ENCODE data around the gene GPR18. TPM values are rescaled to one million over a fixed set of nuclear protein-coding genes. Genes with fewer than 3 reads are reported as not detected.

GPR18 gene
- total RNA-seq, 2 donors from 2014 or later: 13.0 to 20.6 TPM

DNA sequence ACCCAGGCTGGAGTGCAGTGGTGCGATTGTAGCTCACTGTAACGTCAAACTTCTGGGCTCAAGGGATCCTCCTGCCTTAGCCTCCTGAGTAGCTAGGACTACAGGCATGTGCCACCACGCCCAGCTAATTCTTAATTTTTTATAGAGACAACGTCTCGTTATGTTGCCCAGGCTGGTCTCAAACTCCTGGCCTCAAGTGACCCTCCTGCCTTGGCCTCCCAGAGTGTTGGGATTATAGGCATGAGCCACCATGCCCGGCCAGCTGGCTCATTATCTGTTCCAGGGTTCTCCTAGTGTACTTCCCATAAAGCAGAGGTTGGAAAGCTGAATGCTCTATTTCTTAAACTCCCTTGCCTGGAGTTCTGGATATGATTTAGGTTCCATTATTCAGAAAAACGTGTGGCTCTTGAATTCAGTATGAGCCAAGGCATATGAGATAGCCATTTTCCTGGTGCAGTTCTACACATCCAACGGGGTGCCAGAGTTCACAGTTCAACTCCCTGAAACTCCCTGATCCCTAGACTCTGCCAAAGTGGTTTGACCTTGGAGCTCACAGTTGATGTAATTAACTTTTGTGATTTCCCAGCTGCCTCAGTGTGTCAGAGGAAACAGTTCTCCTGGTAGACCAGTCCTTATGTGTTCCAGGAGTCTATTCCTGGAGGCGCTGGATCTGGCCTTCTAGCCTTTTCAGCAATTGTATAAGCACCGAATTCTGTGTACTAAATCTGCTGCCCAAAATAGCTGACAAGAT, 27.4 kb upstream of the GPR18 start:
- DNase-seq (ENCODE audit: low spot score) (no peak), ATAC-seq (no peak)
- Mint-ChIP-seq H3K27ac (peak overlapping the region in 1 of 2 donors; percentile 84), H3K27me3 (no peaks in the 10 kb centered on the region), H3K9me3 (peaks cover 4% of the 10 kb centered on the region), H3K4me1 (ENCODE audit: low read depth in 2 of 2) (peaks cover 69 to 70% of the 10 kb centered on the region in 2 donors), H3K36me3 (peaks cover 1% of the 10 kb centered on the region), H3K4me3 (no peak overlapping the region)

DNA sequence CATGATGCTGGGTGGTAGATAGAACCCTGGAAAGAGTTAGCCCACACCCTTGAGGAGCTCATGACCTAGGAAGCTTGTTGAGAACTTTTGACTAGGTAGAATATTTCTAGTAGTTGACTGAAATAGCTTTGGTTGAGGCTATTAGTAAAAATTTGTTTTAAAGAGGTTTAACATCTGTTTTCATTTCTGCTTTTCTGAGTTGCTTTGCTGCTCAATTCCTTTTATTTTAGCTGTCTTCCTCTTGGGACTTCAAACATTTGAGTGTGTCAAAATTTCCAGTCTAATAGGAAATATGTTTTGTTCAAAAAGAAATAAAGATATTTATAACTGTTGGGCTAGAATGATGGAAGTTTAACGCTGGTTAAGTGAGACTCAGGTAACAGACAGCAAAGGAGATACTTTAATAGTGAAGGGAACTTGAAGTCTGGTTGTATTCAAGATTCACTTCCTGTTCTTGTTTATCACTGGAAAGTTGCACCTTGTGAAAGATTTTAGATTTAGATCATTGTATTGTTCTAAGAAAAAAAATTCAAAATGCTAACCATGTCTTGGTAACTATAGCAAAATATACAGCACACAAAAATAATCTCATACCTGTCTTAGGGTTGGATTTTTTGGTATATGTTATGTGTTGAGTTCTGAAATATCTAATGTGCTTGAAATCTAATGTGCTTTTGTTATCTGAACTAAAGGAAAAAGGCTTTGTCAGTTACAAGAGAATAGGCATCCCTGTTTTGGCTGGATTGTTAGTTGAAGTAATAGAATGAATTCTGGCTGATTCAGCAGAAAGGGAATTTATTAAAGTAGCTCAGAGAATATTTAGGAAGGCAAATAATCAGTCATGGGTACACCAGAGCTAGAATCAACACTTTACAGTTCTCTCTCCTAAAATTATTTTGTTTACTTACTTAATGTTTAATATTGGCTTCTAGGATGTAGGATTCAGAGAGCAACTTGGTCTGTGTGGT, 24.4 kb upstream of the GPR18 start:
- Mint-ChIP-seq H3K27ac (peak overlapping the region; percentile 47 to 69), H3K36me3 (peaks cover 9% of the 10 kb centered on the region), H3K4me1 (ENCODE audit: low read depth in 2 of 2) (peaks cover 68 to 70% of the 10 kb centered on the region in 2 donors), H3K27me3 (no peaks in the 10 kb centered on the region), H3K9me3 (no peaks in the 10 kb centered on the region), H3K4me3 (peak overlapping the region; percentile 44)
- DNase-seq (ENCODE audit: low spot score): no peak
- no peak for ATAC-seq

DNA sequence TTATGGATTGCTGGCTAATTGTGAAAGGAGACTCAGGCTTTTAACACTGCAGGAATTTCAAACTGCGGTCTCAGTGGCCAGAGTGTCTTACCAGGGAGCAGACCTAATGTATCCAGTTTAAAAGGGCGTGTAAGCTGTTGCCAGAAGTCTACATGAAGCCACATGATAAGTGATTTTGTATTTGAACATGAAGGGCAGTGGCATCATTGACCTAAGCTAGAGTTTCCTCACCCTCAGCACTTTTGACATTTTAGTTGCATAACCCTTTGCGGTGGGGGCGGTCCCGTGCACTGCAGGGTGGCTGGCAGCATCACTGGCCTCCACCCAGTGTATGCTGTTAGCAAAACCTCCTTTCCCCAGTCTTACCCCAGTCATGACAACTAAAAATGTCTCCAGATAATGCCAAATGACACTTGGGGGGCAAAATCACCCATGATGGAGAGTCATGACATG, 23.7 kb upstream of the GPR18 start:
- DNase-seq (ENCODE audit: low spot score) (peak; percentile 79), ATAC-seq (peak; percentile 88 to 94)
- Mint-ChIP-seq H3K27ac (peak overlapping the region; percentile 47 to 69), H3K4me3 (peak overlapping the region; percentile 44), H3K4me1 (ENCODE audit: low read depth in 2 of 2) (peaks cover 66 to 70% of the 10 kb centered on the region in 2 donors), H3K9me3 (no peaks in the 10 kb centered on the region), H3K27me3 (no peaks in the 10 kb centered on the region), H3K36me3 (peaks cover 9% of the 10 kb centered on the region)

DNA sequence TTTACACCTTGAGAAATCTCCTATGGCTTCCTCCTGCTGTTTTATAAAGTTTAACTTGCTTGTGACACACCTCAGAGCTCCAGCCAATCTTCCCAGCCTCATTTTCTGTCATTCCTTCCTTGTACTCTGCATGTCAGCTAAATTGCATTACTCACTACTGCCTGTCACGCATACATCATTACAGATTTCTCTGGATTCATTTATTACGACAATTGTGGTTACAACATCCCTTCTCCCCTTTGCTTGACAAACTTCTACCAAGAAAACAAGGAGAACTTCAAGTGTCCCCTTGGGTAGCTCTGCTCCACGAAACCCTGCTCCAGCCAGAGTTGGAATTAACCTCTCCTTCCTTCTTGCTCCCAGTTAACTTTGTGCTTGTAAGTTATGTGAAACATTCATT, 22.0 kb upstream of the GPR18 start:
- no peak for DNase-seq (ENCODE audit: low spot score)
- Mint-ChIP-seq H3K9me3 (no peaks in the 10 kb centered on the region), H3K4me1 (ENCODE audit: low read depth in 2 of 2) (peaks cover 73 to 76% of the 10 kb centered on the region in 2 donors), H3K27ac (peak overlapping the region; percentile 45 to 47), H3K36me3 (peaks cover 13% of the 10 kb centered on the region), H3K4me3 (peak overlapping the region; percentile 4), H3K27me3 (no peaks in the 10 kb centered on the region)
- no peak for ATAC-seq

DNA sequence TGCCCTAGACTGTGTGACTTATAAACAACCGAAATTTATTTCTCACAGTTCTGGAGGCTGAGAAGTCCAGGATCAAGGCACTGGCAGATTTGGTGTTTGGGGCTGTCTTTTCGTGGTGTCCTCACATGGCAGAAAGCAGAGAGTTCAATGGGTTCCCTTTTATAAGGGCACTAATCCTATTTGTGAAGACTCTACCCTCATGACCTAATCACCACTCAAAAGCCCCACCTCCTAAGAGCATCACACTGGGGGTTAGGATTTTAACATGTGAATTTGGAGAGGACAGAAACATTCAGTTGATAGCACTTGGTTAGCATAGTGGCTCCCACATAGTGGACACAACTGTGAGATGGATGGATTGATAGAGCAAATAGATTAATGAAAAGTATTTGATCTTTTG, 21.5 kb upstream of the GPR18 start:
- Mint-ChIP-seq H3K4me1 (ENCODE audit: low read depth in 2 of 2) (peaks cover 77 to 81% of the 10 kb centered on the region in 2 donors), H3K27me3 (no peaks in the 10 kb centered on the region), H3K9me3 (no peaks in the 10 kb centered on the region), H3K27ac (peak overlapping the region; percentile 45 to 63), H3K36me3 (peaks cover 13% of the 10 kb centered on the region), H3K4me3 (no peak overlapping the region)
- DNase-seq (ENCODE audit: low spot score): no peak
- ATAC-seq: no peak

DNA sequence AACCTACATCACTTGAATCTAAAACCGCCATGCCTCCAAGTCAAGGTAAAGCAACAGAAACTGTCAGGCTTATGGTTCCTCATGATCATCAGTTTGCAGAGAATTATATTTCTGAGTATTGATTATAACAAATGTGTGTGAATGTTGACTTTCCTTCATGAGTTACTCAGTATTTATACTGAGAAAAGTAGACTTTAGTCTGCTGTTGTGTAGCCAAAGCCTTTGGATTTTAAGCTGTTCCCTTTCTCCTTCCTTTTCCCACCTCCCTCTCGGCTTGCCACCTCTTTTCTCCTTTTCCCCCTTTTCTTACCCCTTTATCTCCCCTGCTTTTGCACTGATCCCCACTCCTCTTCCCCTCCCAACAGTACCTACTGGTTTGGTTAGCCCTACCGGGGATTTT, 20.7 kb upstream of the GPR18 start:
- H3K27me3 Mint-ChIP-seq: no peaks in the 10 kb centered on the region
- H3K9me3 Mint-ChIP-seq: no peaks in the 10 kb centered on the region
- ATAC-seq (no peak), DNase-seq (ENCODE audit: low spot score) (no peak)
- H3K4me3 Mint-ChIP-seq: peak overlapping the region; percentile 38
- peaks cover 82 to 87% of the 10 kb centered on the region in 2 donors for H3K4me1 Mint-ChIP-seq (ENCODE audit: low read depth in 2 of 2)
- peak overlapping the region; percentile 45 to 63 for H3K27ac Mint-ChIP-seq
- peaks cover 13% of the 10 kb centered on the region for H3K36me3 Mint-ChIP-seq

DNA sequence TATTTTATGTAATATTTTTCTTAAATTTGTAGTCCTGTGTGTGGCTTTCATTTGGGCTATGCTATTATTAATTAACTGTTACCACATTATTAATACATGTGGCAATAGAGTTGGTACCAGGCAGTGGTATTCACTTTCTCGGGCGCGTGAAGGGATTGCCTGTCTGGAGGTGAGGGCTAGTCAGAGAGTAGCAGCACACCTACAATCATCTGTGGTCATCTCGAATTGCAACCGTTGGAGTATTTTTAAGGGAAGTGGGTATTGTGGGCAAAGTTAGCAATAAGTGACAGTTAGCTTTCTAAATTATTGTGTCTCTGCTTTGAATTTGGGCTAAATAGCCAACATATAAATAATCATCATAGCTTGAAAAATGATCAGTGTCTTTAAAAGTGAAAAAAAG, 20.0 kb upstream of the GPR18 start:
- Mint-ChIP-seq H3K27me3 (no peaks in the 10 kb centered on the region), H3K4me1 (ENCODE audit: low read depth in 2 of 2) (peaks cover 88 to 92% of the 10 kb centered on the region in 2 donors), H3K9me3 (no peaks in the 10 kb centered on the region), H3K4me3 (peak overlapping the region; percentile 5), H3K36me3 (peaks cover 13% of the 10 kb centered on the region), H3K27ac (peak overlapping the region; percentile 27 to 62)
- ATAC-seq: peak in 1 of 2 donors; percentile 59
- no peak for DNase-seq (ENCODE audit: low spot score)

DNA sequence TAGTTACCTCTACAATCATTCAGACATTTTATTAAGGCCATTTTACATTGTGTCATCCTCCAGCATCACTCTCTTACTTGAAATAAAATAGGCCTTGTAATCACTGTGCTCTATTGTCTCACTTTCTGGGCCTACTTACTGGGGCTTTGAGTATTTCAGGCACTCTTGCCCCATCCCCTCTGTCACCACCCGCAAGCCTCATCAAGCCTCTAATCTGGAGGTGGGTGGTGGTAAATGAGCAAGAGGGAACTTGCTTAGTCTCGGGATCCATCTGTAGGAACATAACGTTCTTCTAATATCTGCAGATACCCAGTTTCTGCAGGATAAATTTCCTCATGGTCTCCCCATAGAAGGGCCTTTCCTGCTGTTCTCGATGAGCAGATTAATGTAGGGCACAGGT, 19.4 kb upstream of the GPR18 start:
- peak overlapping the region; percentile 17 for H3K4me3 Mint-ChIP-seq
- ATAC-seq (no peak), DNase-seq (ENCODE audit: low spot score) (no peak)
- H3K27me3 Mint-ChIP-seq: no peaks in the 10 kb centered on the region
- peak overlapping the region; percentile 27 to 62 for H3K27ac Mint-ChIP-seq
- H3K9me3 Mint-ChIP-seq: no peaks in the 10 kb centered on the region
- H3K4me1 Mint-ChIP-seq (ENCODE audit: low read depth in 2 of 2): peaks cover 88 to 92% of the 10 kb centered on the region in 2 donors
- H3K36me3 Mint-ChIP-seq: peaks cover 13% of the 10 kb centered on the region

DNA sequence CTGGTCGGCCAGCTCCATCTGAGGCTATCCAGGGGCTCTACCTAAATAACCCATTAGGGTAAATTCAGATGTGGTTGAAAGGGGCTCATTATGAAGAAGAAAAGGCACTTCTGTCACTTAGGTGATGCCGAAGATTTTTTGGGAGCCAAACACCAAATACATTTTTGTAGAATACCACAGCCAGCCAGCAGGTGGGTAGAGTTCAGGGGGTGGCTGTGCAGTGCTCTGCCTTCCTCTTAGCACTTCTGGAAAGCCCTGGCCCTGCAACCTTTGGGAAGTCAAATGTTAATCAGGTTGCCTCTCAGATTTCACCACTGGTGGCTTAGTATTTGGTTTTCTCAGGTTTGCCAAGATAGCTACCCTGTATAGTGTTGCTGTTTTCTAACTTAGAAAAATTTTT, 18.5 kb upstream of the GPR18 start:
- no peak for ATAC-seq
- Mint-ChIP-seq H3K27ac (peak overlapping the region; percentile 27 to 82), H3K4me1 (ENCODE audit: low read depth in 2 of 2) (peaks cover 89 to 91% of the 10 kb centered on the region in 2 donors), H3K27me3 (no peaks in the 10 kb centered on the region), H3K9me3 (no peaks in the 10 kb centered on the region), H3K36me3 (peaks cover 19% of the 10 kb centered on the region), H3K4me3 (no peak overlapping the region)
- DNase-seq (ENCODE audit: low spot score): no peak

DNA sequence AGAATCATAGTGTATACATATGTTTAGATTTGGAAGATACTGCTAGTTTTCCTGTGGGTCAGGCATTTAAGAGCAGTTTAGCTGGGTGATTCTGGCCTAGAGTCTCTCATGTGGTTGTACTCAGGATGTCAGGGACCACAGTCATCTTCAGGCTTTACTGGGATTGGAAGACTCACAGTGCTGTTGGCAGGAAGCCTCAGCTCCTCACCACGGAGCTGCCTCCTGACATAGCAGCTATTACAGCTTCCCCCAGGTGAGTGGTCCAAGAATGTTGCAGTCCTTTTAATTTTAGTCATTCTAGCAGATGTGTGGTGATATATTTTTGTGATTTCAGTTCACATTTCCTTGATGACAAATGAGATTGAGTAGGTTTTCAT, 16.9 kb upstream of the GPR18 start:
- Mint-ChIP-seq H3K27ac (peak overlapping the region; percentile 39 to 82), H3K4me3 (peak overlapping the region; percentile 28), H3K4me1 (ENCODE audit: low read depth in 2 of 2) (peaks cover 87 to 90% of the 10 kb centered on the region in 2 donors), H3K27me3 (no peaks in the 10 kb centered on the region), H3K36me3 (peaks cover 13% of the 10 kb centered on the region), H3K9me3 (no peaks in the 10 kb centered on the region)
- ATAC-seq (peak; percentile 77 to 82), DNase-seq (ENCODE audit: low spot score) (no peak)

DNA sequence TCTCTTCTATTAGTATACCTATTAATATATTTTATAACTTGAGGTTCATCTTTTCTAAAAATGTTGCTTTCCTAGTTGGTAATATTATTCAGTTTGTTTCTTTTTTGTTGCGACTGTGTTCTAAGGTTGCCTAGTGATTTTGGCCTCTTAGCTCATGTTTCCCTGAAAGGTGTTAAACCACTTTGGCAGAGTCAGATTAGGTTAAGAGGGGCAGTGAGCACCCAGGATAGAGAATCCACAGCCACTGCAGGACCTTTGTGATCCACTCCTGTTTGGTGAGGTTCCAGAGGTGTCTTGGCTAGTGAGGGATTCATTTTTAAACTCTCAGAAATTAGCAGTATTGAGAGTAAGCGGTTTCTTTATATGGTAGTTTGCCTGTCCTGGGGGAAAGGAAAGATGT, 14.9 kb upstream of the GPR18 start:
- H3K9me3 Mint-ChIP-seq: no peaks in the 10 kb centered on the region
- peak overlapping the region; percentile 62 for H3K4me3 Mint-ChIP-seq
- no peaks in the 10 kb centered on the region for H3K27me3 Mint-ChIP-seq
- ATAC-seq (peak; percentile 70 to 77), DNase-seq (ENCODE audit: low spot score) (no peak)
- peaks cover 10% of the 10 kb centered on the region for H3K36me3 Mint-ChIP-seq
- H3K27ac Mint-ChIP-seq: peak overlapping the region; percentile 39 to 82
- H3K4me1 Mint-ChIP-seq (ENCODE audit: low read depth in 2 of 2): peaks cover 78 to 82% of the 10 kb centered on the region in 2 donors

DNA sequence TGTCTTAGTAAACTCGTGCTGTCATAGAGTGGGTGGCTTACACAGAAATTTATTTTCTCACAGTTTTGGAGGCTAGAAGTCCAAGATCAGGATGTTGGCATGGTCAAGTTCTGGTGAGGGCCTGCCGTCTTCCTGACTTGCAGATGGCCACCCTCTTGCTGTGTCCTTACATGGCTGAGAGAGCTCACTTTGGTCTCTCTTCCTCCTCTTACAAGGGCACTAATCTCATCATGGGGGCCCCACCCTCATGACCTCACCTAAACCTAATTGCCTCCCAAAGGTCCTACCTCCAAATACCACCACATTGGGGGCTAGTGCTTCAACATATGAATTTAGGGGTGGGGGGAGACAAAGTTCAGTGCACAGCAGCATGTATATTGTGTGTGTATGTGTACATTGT, 14.3 kb upstream of the GPR18 start:
- Mint-ChIP-seq H3K36me3 (peaks cover 10% of the 10 kb centered on the region), H3K27ac (peak overlapping the region; percentile 39 to 82), H3K4me1 (ENCODE audit: low read depth in 2 of 2) (peaks cover 71 to 76% of the 10 kb centered on the region in 2 donors), H3K27me3 (no peaks in the 10 kb centered on the region), H3K9me3 (no peaks in the 10 kb centered on the region), H3K4me3 (no peak overlapping the region)
- DNase-seq (ENCODE audit: low spot score): no peak
- no peak for ATAC-seq

DNA sequence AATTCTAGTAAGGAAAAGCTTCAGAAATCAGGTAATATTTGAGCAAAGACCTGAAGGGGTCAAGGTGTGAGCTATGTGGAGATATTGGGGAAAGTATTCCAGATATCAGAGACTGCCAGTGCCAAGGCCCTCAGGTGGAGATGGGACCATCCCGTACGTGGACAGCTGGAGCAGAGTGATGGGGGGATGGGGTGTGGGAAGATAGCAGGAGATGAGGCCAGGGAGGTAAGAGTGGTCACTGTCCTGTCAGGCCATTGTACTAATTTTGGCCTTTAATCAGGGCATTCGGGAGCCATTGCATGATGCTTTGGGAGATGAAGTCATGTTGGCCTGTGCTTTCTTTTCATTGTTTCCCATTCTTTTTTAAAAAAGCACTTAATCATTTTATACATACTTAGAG, 13.1 kb upstream of the GPR18 start:
- peaks cover 10% of the 10 kb centered on the region for H3K36me3 Mint-ChIP-seq
- no peaks in the 10 kb centered on the region for H3K27me3 Mint-ChIP-seq
- H3K27ac Mint-ChIP-seq: peak overlapping the region; percentile 39 to 82
- peaks cover 62 to 67% of the 10 kb centered on the region in 2 donors for H3K4me1 Mint-ChIP-seq (ENCODE audit: low read depth in 2 of 2)
- ATAC-seq: no peak
- no peak overlapping the region for H3K4me3 Mint-ChIP-seq
- H3K9me3 Mint-ChIP-seq: no peaks in the 10 kb centered on the region
- DNase-seq (ENCODE audit: low spot score): no peak

DNA sequence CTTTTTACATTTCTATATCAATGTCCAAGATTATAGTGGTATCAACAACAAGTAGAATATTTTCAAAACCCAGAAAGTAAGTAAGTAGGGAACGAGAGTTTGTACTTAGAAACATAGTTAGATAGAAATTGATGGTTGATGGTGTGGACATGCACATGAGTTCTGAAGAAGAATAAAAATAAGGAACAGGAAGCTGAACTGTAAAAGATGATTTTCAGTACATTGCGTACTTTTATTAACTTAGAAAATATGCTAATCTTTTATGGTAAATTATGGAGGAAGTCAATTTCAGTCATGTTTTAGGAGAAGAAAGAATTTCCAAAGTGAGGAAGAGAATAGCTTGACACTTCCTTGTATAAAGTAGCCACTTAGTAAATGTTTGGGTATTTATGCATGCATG, 12.3 kb upstream of the GPR18 start:
- Mint-ChIP-seq H3K4me3 (no peak overlapping the region), H3K4me1 (ENCODE audit: low read depth in 2 of 2) (peaks cover 59 to 64% of the 10 kb centered on the region in 2 donors), H3K27me3 (no peaks in the 10 kb centered on the region), H3K9me3 (no peaks in the 10 kb centered on the region), H3K36me3 (peaks cover 7% of the 10 kb centered on the region), H3K27ac (peak overlapping the region; percentile 39 to 82)
- DNase-seq (ENCODE audit: low spot score) (no peak), ATAC-seq (no peak)

All from natural killer cell treated with Interleukin-12 subunit alpha and Interleukin-12 subunit beta and Interleukin-15 and Interleukin-18, amount 100 ng/mL, for 72 hours (primary cell).